GM19452 (cell line): Measurements from ENCODE around the gene FEN1.

Experiments used
- ATAC-seq: cut with Tn5 transposase; IDR thresholded peaks from one replicate; pipeline ENCODE4 v1.9.1; 2021; ENCODE audit not compliant: unreplicated experiment

FEN1 gene

GRCh38 chr11:61815790-61816735 is 23.4 kb downstream of the FEN1 start:
- ATAC-seq: peak; percentile 42

GRCh38 chr11:61816736-61817455 is 24.2 kb downstream of the FEN1 start, which contains the start of gene FADS1:
Gene FADS1, minus strand, starts transcription at chr11:61817003. Its CDS starts 74 bp downstream, at chr11:61816929.
- ATAC-seq: peak; percentile 48

- no peak for ATAC-seq
Measured at GRCh38 chr11:61817471-61818202, 24.9 kb downstream of the FEN1 start.

- no peak for ATAC-seq
Measured at GRCh38 chr11:61820174-61820573, 27.5 kb downstream of the FEN1 start.

- no peak for ATAC-seq
Measured at GRCh38 chr11:61826930-61827570, 34.3 kb downstream of the FEN1 start.

GRCh38 chr11:61827571-61828378 is 35.1 kb downstream of the FEN1 start, which contains the start of gene FADS2:
Gene FADS2, plus strand, starts transcription at chr11:61828300. Its CDS starts 91 bp downstream, at chr11:61828391.
- peak; percentile 70 for ATAC-seq

GRCh38 chr11:61828379-61828628 is 35.6 kb downstream of the FEN1 start:
- ATAC-seq: no peak

- no peak for ATAC-seq
Measured at GRCh38 chr11:61828629-61829407, 36.1 kb downstream of the FEN1 start.

- no peak for ATAC-seq
Measured at GRCh38 chr11:61829806-61830205, 37.1 kb downstream of the FEN1 start.

GRCh38 chr11:61830237-61831105 is 37.8 kb downstream of the FEN1 start:
- no peak for ATAC-seq

GRCh38 chr11:61832207-61832606 is 39.5 kb downstream of the FEN1 start:
- no peak for ATAC-seq

GRCh38 chr11:61832754-61833153 is 40.0 kb downstream of the FEN1 start:
- ATAC-seq: no peak

- no peak for ATAC-seq
Measured at GRCh38 chr11:61833471-61833870, 40.8 kb downstream of the FEN1 start.

- ATAC-seq: no peak
Measured at GRCh38 chr11:61833926-61834277, 41.2 kb downstream of the FEN1 start.

- ATAC-seq: peak; percentile 90
Measured at GRCh38 chr11:61834278-61835048, 41.8 kb downstream of the FEN1 start.

- no peak for ATAC-seq
Measured at GRCh38 chr11:61836193-61836592, 43.5 kb downstream of the FEN1 start.

- no peak for ATAC-seq
Measured at GRCh38 chr11:61837411-61838005, 44.8 kb downstream of the FEN1 start.
